Activated CD4-positive, alpha-beta T cell treated with anti-CD3 and anti-CD28 coated beads, Interleukin-2, amount 10 ng/mL, durations not matched to agents 7 days and 5 days (primary cell): ENCODE measurements around the gene TMA7. TPM values are rescaled to one million over a fixed set of nuclear protein-coding genes. Genes with fewer than 3 reads are reported as not detected.

Experiments
- CTCF ChIA-PET: fragments of 350-600 bp; sonication (Branson Sonifier 250); formaldehyde crosslinking; loops from one replicate; lab custom pipeline; 2021; ENCODE audit warnings: antibody characterized with exemption; lab: Charles Lee
- POLR2A ChIA-PET: fragments of 350-600 bp; sonication (Branson Sonifier 250); formaldehyde crosslinking; loops from one replicate; lab custom pipeline; 2021; ENCODE audit warnings: antibody characterized with exemption; lab: Charles Lee
- DNase-seq: peaks from one replicate; pipeline ENCODE4 v3.0.0-alpha.2; 2020
- H3K27ac Mint-ChIP-seq: one replicate; pipeline ENCODE4 v1.8.0; 2021; ENCODE audit warnings: mild to moderate bottlenecking, moderate library complexity, mixed read lengths
- H3K27me3 Mint-ChIP-seq: one replicate; pipeline ENCODE4 v1.8.0; 2021; ENCODE audit warnings: mixed read lengths
- H3K36me3 Mint-ChIP-seq: one replicate; pipeline ENCODE4 v1.8.0; 2021; ENCODE audit warnings: low read depth, mixed read lengths
- H3K4me1 Mint-ChIP-seq: one replicate; pipeline ENCODE4 v1.8.0; 2021; ENCODE audit warnings: mixed read lengths
- H3K4me3 Mint-ChIP-seq: one replicate; pipeline ENCODE4 v1.8.0; 2021; ENCODE audit warnings: mild to moderate bottlenecking, moderate library complexity, mixed read lengths
- H3K9me3 Mint-ChIP-seq: one replicate; pipeline ENCODE4 v1.8.0; 2021; ENCODE audit warnings: mixed read lengths
- total RNA-seq, 2 experiments: library from RNA; stranded (reverse); gene quantifications; one replicate each; pipeline ENCODE4 v1.2.3, GENCODE V29; 2021

Gene TMA7
- total RNA-seq, 2 experiments from 2014 or later: 285 to 290 TPM

- Mint-ChIP-seq H3K9me3 (no peaks in the 10 kb centered on the region), H3K27ac (no peak overlapping the region), H3K4me1 (no peaks in the 10 kb centered on the region), H3K36me3 (no peaks in the 10 kb centered on the region), H3K27me3 (no peaks in the 10 kb centered on the region), H3K4me3 (no peak overlapping the region)
- DNase-seq: no peak
- POLR2A ChIA-PET: no interaction called here
- CTCF ChIA-PET: interaction anchor here (0.5 to 3.1 kb wide), 4 partner anchors 11 to 615 kb away, joined by 3 to 15 read pairs (median 4); no protein-coding TSS in a partner anchor
Observed at GRCh38 chr3:48403533-48404439, 36.3 kb upstream of the TMA7 start.

GRCh38 chr3:48404440-48405342 is 35.4 kb upstream of the TMA7 start:
- no peaks in the 10 kb centered on the region for H3K4me1 Mint-ChIP-seq
- H3K36me3 Mint-ChIP-seq: no peaks in the 10 kb centered on the region
- ChIA-PET POLR2A (no interaction called here), CTCF (interaction anchor here (0.5 to 3.1 kb wide), 4 partner anchors 10 to 616 kb away, joined by 3 to 15 read pairs (median 4); no protein-coding TSS in a partner anchor)
- no peaks in the 10 kb centered on the region for H3K9me3 Mint-ChIP-seq
- no peak overlapping the region for H3K27ac Mint-ChIP-seq
- DNase-seq: no peak
- no peak overlapping the region for H3K4me3 Mint-ChIP-seq
- no peaks in the 10 kb centered on the region for H3K27me3 Mint-ChIP-seq

- no peaks in the 10 kb centered on the region for H3K9me3 Mint-ChIP-seq
- H3K27ac Mint-ChIP-seq: no peak overlapping the region
- H3K36me3 Mint-ChIP-seq: no peaks in the 10 kb centered on the region
- H3K4me3 Mint-ChIP-seq: no peak overlapping the region
- POLR2A ChIA-PET: no interaction called here
- CTCF ChIA-PET: interaction anchor here (0.9 to 3.1 kb wide), 2 partner anchors 31 to 155 kb away, joined by 3 to 15 read pairs; no protein-coding TSS in a partner anchor
- no peaks in the 10 kb centered on the region for H3K4me1 Mint-ChIP-seq
- no peak for DNase-seq
- no peaks in the 10 kb centered on the region for H3K27me3 Mint-ChIP-seq
Observed at GRCh38 chr3:48405343-48405881, 34.6 kb upstream of the TMA7 start.

GRCh38 chr3:48405971-48406370 is 34.1 kb upstream of the TMA7 start:
- CTCF ChIA-PET: interaction anchor here (1.2 kb wide), 1 partner anchor 29 kb away, joined by 3 read pairs; no protein-coding TSS in a partner anchor

GRCh38 chr3:48406443-48407431 is 33.3 kb upstream of the TMA7 start:
- ChIA-PET POLR2A (no interaction called here), CTCF (interaction anchor here (1.2 kb wide), 1 partner anchor 29 kb away, joined by 3 read pairs; no protein-coding TSS in a partner anchor)
- Mint-ChIP-seq H3K9me3 (no peaks in the 10 kb centered on the region), H3K36me3 (no peaks in the 10 kb centered on the region), H3K4me3 (no peak overlapping the region), H3K27me3 (no peaks in the 10 kb centered on the region), H3K4me1 (no peaks in the 10 kb centered on the region), H3K27ac (no peak overlapping the region)
- DNase-seq: no peak

More at GRCh38 chr3:48405971-48406370, 34.1 kb upstream of the TMA7 start:
- Mint-ChIP-seq H3K36me3 (no peaks in the 10 kb centered on the region), H3K4me1 (no peaks in the 10 kb centered on the region), H3K4me3 (no peak overlapping the region), H3K27ac (no peak overlapping the region), H3K9me3 (no peaks in the 10 kb centered on the region), H3K27me3 (no peaks in the 10 kb centered on the region)
- POLR2A ChIA-PET: no interaction called here
- DNase-seq: no peak

GRCh38 chr3:48407542-48408099 is 32.4 kb upstream of the TMA7 start:
- Mint-ChIP-seq H3K27me3 (no peaks in the 10 kb centered on the region), H3K9me3 (no peaks in the 10 kb centered on the region), H3K27ac (no peak overlapping the region), H3K4me1 (no peaks in the 10 kb centered on the region), H3K4me3 (no peak overlapping the region), H3K36me3 (no peaks in the 10 kb centered on the region)
- DNase-seq: no peak
- CTCF ChIA-PET: interaction anchor here (0.6 to 1.5 kb wide), 5 partner anchors 7 to 138 kb away, joined by 3 to 5 read pairs (median 5); no protein-coding TSS in a partner anchor
- POLR2A ChIA-PET: no interaction called here

GRCh38 chr3:48408823-48409281 is 31.2 kb upstream of the TMA7 start:
- Mint-ChIP-seq H3K4me1 (no peaks in the 10 kb centered on the region), H3K36me3 (no peaks in the 10 kb centered on the region), H3K27ac (no peak overlapping the region), H3K27me3 (no peaks in the 10 kb centered on the region), H3K4me3 (no peak overlapping the region), H3K9me3 (no peaks in the 10 kb centered on the region)
- DNase-seq: no peak
- ChIA-PET POLR2A (interaction anchor here (0.7 kb wide), 1 partner anchor 27 kb away, joined by 3 read pairs; no protein-coding TSS in a partner anchor), CTCF (interaction anchor here (0.6 to 1.5 kb wide), 5 partner anchors 9 to 121 kb away, joined by 3 to 6 read pairs (median 5); no protein-coding TSS in a partner anchor)

GRCh38 chr3:48409291-48410201 is 30.5 kb upstream of the TMA7 start:
- ChIA-PET POLR2A (no interaction called here), CTCF (interaction anchor here (0.6 to 2.8 kb wide), 4 partner anchors 8 to 124 kb away, joined by 3 to 9 read pairs (median 4); no protein-coding TSS in a partner anchor)
- Mint-ChIP-seq H3K4me3 (no peak overlapping the region), H3K36me3 (no peaks in the 10 kb centered on the region), H3K27me3 (no peaks in the 10 kb centered on the region), H3K4me1 (no peaks in the 10 kb centered on the region), H3K9me3 (no peaks in the 10 kb centered on the region), H3K27ac (no peak overlapping the region)
- DNase-seq: no peak

- H3K27me3 Mint-ChIP-seq: no peaks in the 10 kb centered on the region
- no peak for DNase-seq
- H3K27ac Mint-ChIP-seq: no peak overlapping the region
- H3K36me3 Mint-ChIP-seq: no peaks in the 10 kb centered on the region
- H3K9me3 Mint-ChIP-seq: no peaks in the 10 kb centered on the region
- no peak overlapping the region for H3K4me3 Mint-ChIP-seq
- POLR2A ChIA-PET: interaction anchor here (0.6 kb wide), 1 partner anchor 14 kb away, joined by 3 read pairs; no protein-coding TSS in a partner anchor
- CTCF ChIA-PET: interaction anchor here (0.6 to 2.8 kb wide), 3 partner anchors 9 to 156 kb away, joined by 3 to 9 read pairs (median 3); no protein-coding TSS in a partner anchor
- no peaks in the 10 kb centered on the region for H3K4me1 Mint-ChIP-seq
Observed at GRCh38 chr3:48410205-48411040, 29.6 kb upstream of the TMA7 start.
